Karpas-422 (cell line): ENCODE results near the gene ZNF229. TPM values are rescaled to one million over a fixed set of nuclear protein-coding genes. Genes with fewer than 3 reads are reported as not detected.
"Not testable (repeated sequence)": the region's sequence is repeated elsewhere in the genome, so short reads cannot be mapped to it uniquely, and the experiment has no call there.

Source experiments
- DNase-seq: peaks from one replicate; pipeline ENCODE4 v3.0.0-alpha.2; 2015
- H2AFZ ChIP-seq: fragments of 200-600 bp; sonication (generic); 2 replicates; pipeline ENCODE4 v1.6.1; 2014; ENCODE audit warnings: antibody characterized with exemption, low read length, mixed read lengths
- H3K27ac ChIP-seq: fragments of 200-600 bp; sonication (generic); 2 replicates; pipeline ENCODE4 v1.5.1; 2014; ENCODE audit warnings: mild to moderate bottlenecking, low read length, moderate library complexity
- H3K27me3 ChIP-seq: fragments of 200-600 bp; sonication (generic); 2 replicates; pipeline ENCODE4 v1.6.1; 2014; ENCODE audit warnings: low read length, mixed read lengths
- H3K36me3 ChIP-seq: fragments of 200-600 bp; sonication (generic); 2 replicates; pipeline ENCODE4 v1.6.1; 2014; ENCODE audit warnings: low read length, mixed read lengths; ENCODE audit not compliant: insufficient read depth
- H3K4me1 ChIP-seq: fragments of 200-600 bp; sonication (generic); 2 replicates; pipeline ENCODE4 v1.6.1; 2014; ENCODE audit warnings: mild to moderate bottlenecking, low read length, mixed read lengths
- H3K4me2 ChIP-seq: fragments of 200-600 bp; sonication (generic); 2 replicates; pipeline ENCODE4 v1.6.1; 2014; ENCODE audit warnings: low read length, low read depth, mild to moderate bottlenecking; ENCODE audit not compliant: poor library complexity, severe bottlenecking
- H3K4me3 ChIP-seq: fragments of 200-600 bp; sonication (generic); 2 replicates; pipeline ENCODE4 v1.5.1; 2014; ENCODE audit warnings: mild to moderate bottlenecking, antibody characterized with exemption, low read length, mixed read lengths
- H3K79me2 ChIP-seq: fragments of 200-600 bp; sonication (generic); 2 replicates; pipeline ENCODE4 v1.6.1; 2014; ENCODE audit warnings: mild to moderate bottlenecking, low read length, mixed read lengths
- H3K9ac ChIP-seq: fragments of 200-600 bp; sonication (generic); 2 replicates; pipeline ENCODE4 v1.6.0; 2014; ENCODE audit warnings: low read length
- H3K9me2 ChIP-seq: fragments of 200-600 bp; sonication (generic), shearing (Covaris generic); replicated peaks from 2 replicates; pipeline ENCODE4 v1.6.0; 2014; ENCODE audit warnings: mild to moderate bottlenecking, low read length, moderate library complexity; ENCODE audit not compliant: insufficient read depth
- H3K9me3 ChIP-seq: fragments of 300-700, 200-600 bp; sonication (generic); 2 replicates; pipeline ENCODE4 v1.6.1; 2014; ENCODE audit warnings: low read length, mixed read lengths
- H4K20me1 ChIP-seq: fragments of 200-600 bp; sonication (generic); 2 replicates; pipeline ENCODE4 v1.6.1; 2014; ENCODE audit warnings: mild to moderate bottlenecking, antibody characterized with exemption, low read length, low read depth; ENCODE audit not compliant: insufficient read depth
- total RNA-seq: library from RNA; depleted of rRNA; stranded (reverse); fragments of >200 nt; shearing (Covaris generic); gene quantifications from 2 replicates; pipeline ENCODE4 v1.2.3, GENCODE V29; 2014; ENCODE audit warnings: low replicate concordance; rRNA removed

The ZNF229 gene
- total RNA-seq, result not detected in 2 replicates

DNA sequence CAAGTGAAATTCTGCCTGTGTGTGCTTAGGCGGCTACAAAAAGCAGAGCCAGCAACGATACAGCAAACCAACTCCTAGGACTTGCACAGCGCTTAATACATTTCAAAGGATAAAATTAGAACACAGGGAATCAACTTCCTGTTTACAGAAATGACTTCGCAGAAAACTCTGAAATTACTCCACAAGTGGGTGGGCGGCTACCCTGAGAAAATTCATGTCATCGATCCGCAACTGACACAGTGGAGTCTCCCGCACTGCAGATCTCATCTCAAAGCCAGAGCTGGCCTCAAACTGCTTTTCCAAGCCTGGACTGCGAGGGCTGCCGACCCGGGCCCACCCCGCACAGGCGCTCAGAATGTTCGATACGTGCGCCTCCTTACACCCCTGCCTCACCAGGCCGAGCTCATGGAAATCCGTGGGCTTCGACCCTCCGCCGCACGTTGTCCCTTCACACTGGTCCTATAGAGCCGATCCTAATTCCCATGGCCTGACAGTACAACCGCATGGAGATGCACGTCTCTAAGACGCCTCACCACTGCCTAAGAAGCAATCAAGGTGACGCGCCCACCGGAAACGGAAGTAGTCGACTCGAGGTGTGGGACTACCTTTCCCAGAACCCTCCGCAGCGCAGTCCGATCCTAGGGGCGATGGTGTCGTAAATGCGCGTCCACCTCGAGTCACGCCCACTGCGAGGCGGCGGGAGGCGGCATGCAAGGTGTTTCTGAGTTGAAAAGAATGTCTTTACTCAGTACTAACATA is at the start of gene ZNF229:
ZNF229 (minus strand) TSS at position 557 of the 759 bp plus-strand sequence. CDS start 5,625 bp downstream, outside the sequence.
- Histone ChIP-seq H3K9me3 (peaks cover 2% of the 10 kb centered on the region), H2AFZ (no peak within 1 kb of the TSS), H3K36me3 (no peaks in the 10 kb centered on the region), H3K4me1 (no peaks in the 10 kb centered on the region), H3K9ac (no peak within 1 kb of the TSS), H4K20me1 (no peaks in the 10 kb centered on the region), H3K27me3 (no peaks in the 10 kb centered on the region), H3K4me2 (no peak within 1 kb of the TSS), H3K27ac (no peak within 1 kb of the TSS), H3K4me3 (no peak within 1 kb of the TSS), H3K79me2 (no peaks in the 10 kb centered on the region), H3K9me2 (no peaks in the 10 kb centered on the region)
- DNase-seq, result no peak

DNA sequence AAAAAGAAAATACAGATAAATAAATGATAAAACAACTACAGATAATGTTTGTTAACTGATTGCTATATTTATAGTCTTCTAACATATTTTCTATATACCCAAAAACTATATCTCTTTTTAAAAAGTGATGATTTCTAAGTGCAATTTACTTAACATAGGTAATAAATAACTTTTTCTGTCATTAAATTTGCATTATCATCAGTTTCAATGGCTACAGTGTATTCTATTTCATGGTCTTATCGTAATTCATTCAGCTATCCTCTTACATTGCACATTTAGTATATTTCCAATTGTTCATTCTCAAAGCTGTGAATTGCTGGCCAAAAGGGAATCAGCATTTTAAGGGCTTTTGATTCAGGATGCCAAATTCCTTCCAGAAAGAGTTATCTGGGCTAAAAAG is 48.4 kb upstream of the ZNF229 start:
- Histone ChIP-seq H3K27me3 (no peaks in the 10 kb centered on the region), H3K27ac (no peak overlapping the region), H3K9me2 (no peaks in the 10 kb centered on the region), H4K20me1 (no peaks in the 10 kb centered on the region), H3K4me2 (no peak overlapping the region), H3K79me2 (peaks cover 68% of the 10 kb centered on the region), H3K4me3 (no peak overlapping the region), H3K9ac (no peak overlapping the region), H3K4me1 (peaks cover 11% of the 10 kb centered on the region), H3K36me3 (peaks cover 71% of the 10 kb centered on the region), H2AFZ (no peak overlapping the region), H3K9me3 (peaks cover 58% of the 10 kb centered on the region)
- no peak for DNase-seq

DNA sequence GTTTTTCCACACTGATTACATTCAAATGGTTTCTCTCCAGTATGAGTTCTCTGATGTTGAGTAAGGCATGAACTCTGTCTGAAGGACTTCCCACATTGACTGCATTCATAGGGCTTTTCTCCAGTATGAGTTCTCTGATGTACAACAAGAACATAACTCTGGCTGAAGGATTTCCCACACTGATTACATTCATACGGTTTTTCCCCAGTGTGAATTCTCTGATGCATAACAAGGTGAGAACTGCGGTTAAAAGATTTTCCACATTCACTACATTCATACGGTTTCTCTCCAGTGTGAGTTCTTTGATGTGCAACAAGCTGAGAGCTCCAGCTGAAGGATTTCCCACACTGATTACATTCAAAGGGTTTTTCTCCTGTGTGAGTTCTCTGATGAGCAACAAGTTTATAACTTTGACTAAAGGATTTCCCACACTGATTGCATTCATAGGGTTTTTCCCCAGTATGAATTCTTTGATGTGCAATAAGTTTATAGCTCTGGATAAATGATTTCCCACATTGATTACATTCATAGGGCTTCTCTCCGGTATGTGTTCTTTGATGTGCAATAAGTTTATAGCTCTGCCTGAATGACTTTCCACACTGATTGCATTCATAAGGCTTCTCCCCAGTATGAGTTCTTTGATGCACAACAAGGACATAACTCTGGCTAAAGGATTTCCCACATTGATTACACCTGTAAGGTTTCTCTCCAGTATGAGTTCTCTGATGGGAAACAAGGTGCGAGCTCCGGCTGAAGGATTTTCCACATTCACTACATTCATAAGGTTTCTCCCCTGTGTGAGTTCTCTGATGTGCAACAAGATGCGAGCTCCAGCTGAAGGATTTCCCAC is 28.5 kb upstream of the ZNF229 start:
- Histone ChIP-seq H3K79me2 (no peaks in the 10 kb centered on the region), H4K20me1 (no peaks in the 10 kb centered on the region), H3K9ac (no peak overlapping the region), H3K27ac (no peak overlapping the region), H3K4me2 (no peak overlapping the region), H3K4me3 (no peak overlapping the region), H3K9me2 (no peaks in the 10 kb centered on the region), H3K27me3 (no peaks in the 10 kb centered on the region), H3K36me3 (peaks cover 49% of the 10 kb centered on the region), H3K9me3 (peaks cover 78% of the 10 kb centered on the region), H3K4me1 (no peaks in the 10 kb centered on the region), H2AFZ (no peak overlapping the region)
- DNase-seq, result peak; percentile 48

DNA sequence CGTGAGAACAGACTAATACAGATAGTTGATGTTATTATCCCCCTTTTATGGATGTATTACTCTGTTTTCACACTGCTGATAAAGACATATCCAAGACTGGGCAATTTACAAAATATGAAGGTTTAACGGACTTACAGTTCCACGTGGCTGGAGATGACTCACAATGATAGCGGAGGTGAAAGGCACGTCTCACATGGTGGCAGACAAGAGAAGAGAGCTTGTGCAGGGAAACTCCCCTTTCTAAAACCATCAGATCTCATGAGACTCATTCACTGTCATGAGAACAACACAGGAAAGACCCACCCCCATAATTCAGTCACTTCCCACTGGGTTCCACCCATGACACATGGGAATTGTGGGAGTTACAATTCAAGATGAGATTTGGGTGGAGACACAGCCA is 20.5 kb upstream of the ZNF229 start:
- H3K4me3 ChIP-seq, DNase-seq, H3K27me3 ChIP-seq, H3K4me1 ChIP-seq, H3K9me2 ChIP-seq, H3K27ac ChIP-seq, H2AFZ ChIP-seq, H3K79me2 ChIP-seq, H3K4me2 ChIP-seq, H3K36me3 ChIP-seq, H4K20me1 ChIP-seq, H3K9ac ChIP-seq: not testable (repeated sequence)
- H3K9me3 ChIP-seq, result peaks cover 25% of the 10 kb centered on the region

DNA sequence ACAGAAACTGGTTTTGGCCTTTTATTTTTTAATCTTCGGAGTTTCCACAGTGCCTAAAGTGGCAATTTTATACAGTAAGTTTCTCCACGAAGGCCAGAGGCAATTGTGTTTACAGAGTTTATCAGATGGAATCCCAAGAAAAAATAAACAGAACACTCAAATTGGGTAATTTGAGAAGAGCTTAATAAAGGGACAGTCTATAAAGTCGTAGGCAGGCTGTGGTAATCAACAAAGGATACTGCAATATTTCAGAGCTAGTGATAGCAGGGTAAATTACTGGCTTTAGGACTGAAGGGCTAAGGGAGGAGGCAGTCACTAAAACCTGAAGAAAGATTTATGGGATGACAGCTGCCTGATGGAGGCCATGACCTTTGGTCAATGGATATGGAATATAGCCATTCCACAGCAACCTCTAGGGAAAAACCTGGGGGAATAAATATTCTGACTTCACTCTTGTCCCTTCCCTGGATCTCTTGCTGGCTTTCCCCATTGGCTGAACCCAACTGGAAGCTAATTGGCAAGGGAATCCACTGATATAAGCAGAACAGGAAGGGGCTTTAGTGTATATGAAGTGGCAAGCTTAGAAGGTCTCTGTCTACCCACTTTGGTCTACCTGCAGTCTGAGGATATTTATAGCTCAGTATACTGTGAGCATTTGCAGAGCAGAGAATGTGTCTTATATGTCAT is 14.5 kb upstream of the ZNF229 start:
- H2AFZ ChIP-seq, H3K27ac ChIP-seq, H3K4me2 ChIP-seq, H3K27me3 ChIP-seq, DNase-seq, H3K4me3 ChIP-seq, H3K9me3 ChIP-seq, H4K20me1 ChIP-seq, H3K79me2 ChIP-seq, H3K9ac ChIP-seq, H3K36me3 ChIP-seq, H3K4me1 ChIP-seq, H3K9me2 ChIP-seq: not testable (repeated sequence)

DNA sequence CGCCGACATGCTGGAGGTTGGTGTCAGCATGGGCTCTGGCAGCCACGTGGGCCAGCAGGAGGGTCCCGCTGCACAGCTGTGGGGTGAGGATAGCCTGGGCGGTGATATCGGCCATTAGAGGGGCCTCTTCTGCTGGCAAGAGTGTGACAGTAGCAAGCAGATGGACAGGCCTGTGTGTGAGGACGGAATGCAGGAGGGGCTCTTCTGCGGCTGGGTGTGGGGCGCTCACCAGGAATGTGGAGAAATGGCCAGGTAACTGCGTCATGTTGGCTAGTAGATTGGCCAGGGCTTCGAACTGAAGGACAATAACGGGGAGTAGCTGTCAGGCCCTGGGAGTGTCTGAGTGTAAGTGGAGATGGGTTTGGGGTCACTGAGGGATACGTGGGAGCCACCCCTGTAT is 7.7 kb upstream of the ZNF229 start:
- H4K20me1 ChIP-seq, H3K4me2 ChIP-seq, H3K36me3 ChIP-seq, DNase-seq, H3K4me1 ChIP-seq, H3K27me3 ChIP-seq, H3K79me2 ChIP-seq, H3K9ac ChIP-seq, H3K9me2 ChIP-seq, H2AFZ ChIP-seq, H3K27ac ChIP-seq, H3K4me3 ChIP-seq, H3K9me3 ChIP-seq: not testable (repeated sequence)

DNA sequence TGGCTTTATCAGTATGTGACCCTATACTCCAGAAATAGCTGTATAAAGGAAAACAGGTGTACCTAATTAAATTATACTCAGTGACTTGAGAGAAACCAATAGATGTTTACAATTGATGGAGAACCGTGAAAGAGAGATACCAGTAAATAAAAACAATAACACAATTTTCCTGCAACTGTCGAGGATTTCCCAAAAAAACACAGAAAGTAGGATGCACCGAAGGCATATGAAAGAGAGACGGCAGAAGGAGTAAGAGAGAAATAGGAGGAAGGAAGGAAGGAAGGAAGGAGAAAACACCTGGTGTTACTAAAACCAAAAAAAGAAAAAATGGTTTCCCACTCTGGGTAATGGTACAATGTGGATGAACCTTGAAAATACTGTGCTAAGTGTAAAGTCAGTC is 6.8 kb upstream of the ZNF229 start:
- DNase-seq, result no peak
- H3K4me3 ChIP-seq, result no peak overlapping the region
- H4K20me1 ChIP-seq, result no peaks in the 10 kb centered on the region
- H3K36me3 ChIP-seq, result no peaks in the 10 kb centered on the region
- no peaks in the 10 kb centered on the region for H3K27me3 ChIP-seq
- H3K9me2 ChIP-seq, result no peaks in the 10 kb centered on the region
- H3K27ac ChIP-seq, result no peak overlapping the region
- H3K9ac ChIP-seq, result no peak overlapping the region
- H3K9me3 ChIP-seq, result peaks cover 6% of the 10 kb centered on the region
- no peak overlapping the region for H2AFZ ChIP-seq
- H3K4me2 ChIP-seq, result no peak overlapping the region
- H3K4me1 ChIP-seq, result no peaks in the 10 kb centered on the region
- H3K79me2 ChIP-seq, result no peaks in the 10 kb centered on the region

DNA sequence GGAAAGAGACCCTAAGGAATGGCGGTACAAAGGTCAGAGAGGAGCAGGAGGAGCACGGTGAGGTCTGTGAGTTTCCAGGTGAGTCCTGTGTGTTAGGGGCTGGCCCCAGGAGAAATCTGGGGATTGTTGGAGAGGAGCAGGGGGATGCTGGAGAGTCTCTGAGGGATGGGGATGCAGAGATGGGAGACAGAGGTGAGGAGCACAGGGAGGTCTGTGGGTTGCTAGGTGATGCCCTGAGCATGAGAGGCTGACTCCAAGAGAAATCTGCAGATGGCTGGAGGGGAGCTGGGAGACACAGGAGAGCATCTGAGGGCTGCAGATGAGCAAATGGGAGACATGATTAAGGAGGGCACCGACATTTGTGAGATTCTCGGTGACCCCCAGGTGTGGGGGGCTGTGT is 4.1 kb upstream of the ZNF229 start:
- no peak overlapping the region for H3K9ac ChIP-seq
- H3K36me3 ChIP-seq, result no peaks in the 10 kb centered on the region
- H3K4me3 ChIP-seq, result no peak overlapping the region
- no peak overlapping the region for H3K27ac ChIP-seq
- DNase-seq, result no peak
- H3K4me2 ChIP-seq, result no peak overlapping the region
- no peaks in the 10 kb centered on the region for H3K27me3 ChIP-seq
- H3K9me3 ChIP-seq, result peaks cover 2% of the 10 kb centered on the region
- no peaks in the 10 kb centered on the region for H3K9me2 ChIP-seq
- no peaks in the 10 kb centered on the region for H3K79me2 ChIP-seq
- H4K20me1 ChIP-seq, result no peaks in the 10 kb centered on the region
- no peak overlapping the region for H2AFZ ChIP-seq
- H3K4me1 ChIP-seq, result no peaks in the 10 kb centered on the region
